Measurements from ENCODE around the gene SPIN2A.

- no peak for TF ChIP-seq POLR2A (IDR thresholded peaks at IDR 0.05)
- no peak for TF ChIP-seq EP300 (IDR thresholded peaks at IDR 0.05)
- TF ChIP-seq CTCF (IDR thresholded peaks at IDR 0.05): no peak
Measured at GRCh38 chrX:57138674-57139073, 1.5 kb upstream of the SPIN2A start.

All from sigmoid colon (tissue), 4 donors.